Epidermal melanocyte (primary cell): ENCODE results near the gene SLC10A1.
"Not testable (repeated sequence)": the region's sequence is repeated elsewhere in the genome, so short reads cannot be mapped to it uniquely, and the experiment has no call there.

Experiments used
- DNase-seq: peaks from one replicate; pipeline ENCODE4 v3.0.0; 2011; ENCODE audit warnings: low spot score; ENCODE audit not compliant: insufficient read length

The SLC10A1 gene

DNA sequence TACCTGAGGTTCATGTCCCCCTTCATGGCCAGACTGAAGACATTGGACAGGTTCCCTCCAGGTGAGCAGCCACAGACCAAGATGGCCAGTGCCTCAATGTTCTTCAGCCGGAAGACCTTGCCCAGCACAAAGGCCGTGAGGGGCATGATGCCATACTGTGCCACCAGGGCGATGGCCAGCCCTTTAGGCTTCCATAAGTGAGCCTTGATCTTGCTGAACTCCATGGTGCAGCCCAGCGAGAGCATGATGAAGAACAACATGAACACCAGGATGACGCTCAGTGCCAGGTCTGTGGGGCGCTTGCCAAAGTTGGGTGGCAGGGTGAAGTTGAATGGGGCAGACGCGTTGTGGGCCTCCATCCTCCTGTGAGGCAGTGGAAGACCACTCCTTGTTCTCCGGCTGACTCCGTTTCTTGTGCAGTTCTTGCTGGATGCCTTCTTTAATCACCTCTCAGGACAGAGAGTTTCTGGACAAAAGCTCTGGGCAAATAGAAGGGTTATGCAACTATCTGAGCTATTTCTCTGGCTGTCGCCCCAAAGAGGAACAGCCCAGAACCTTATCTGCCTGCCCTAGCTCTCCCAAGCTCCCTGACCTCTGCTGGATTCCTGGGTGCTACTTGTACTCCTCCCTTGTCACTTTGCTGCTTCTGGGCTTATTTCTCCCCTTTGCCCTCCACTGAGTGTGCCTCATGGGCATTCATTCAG lies at the start of gene SLC10A1:
TSS of gene SLC10A1 (minus strand) at position 445 of the 704 bp plus-strand sequence. CDS start at position 359, 86 bp downstream.
- no peak for DNase-seq

DNA sequence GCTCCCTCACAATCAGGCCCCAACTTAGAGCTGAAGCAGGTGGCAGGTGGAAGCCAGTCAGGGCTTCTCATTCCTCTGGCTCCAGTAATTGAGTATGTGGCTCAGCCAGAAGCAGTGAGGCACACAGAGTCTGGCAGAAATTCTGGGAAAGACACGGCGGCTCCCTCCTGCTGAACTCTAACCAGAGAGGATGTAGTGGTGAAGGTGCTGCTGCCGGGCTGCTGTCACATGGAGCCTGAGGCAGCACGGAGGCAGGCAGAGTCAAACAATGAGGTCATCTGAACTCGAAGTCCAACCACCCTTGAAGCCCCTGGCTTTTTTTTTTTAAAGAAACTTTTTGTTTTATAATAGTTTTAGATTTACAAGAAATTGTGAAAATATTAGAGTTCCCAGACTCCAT lies 48.7 kb upstream of the SLC10A1 start:
- no peak for DNase-seq

DNA sequence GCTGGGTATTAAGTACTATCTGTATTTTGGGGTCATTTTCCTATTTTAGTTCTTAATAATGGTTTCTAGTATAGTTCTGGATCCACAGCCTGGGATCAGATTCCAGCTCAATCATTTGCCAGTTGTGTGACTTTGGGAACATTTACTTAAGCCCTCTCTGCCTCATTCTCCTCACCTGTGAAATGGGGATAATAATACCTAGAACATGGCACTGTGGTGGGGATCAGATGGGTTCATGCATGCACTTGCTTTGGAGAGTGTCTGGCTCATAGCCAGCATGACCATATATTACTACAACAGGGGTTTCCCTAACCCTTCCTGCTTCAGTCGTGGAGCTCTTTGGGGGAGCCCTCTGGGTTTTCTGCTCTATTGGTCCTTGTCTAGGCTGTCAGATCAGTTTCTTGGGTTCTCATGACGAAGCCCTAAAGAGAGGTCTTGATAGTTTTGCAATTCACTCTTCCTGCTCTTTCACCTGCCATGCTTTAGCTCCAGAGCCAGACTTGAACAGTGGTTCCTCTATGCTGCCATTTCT lies 48.1 kb upstream of the SLC10A1 start:
- no peak for DNase-seq

DNA sequence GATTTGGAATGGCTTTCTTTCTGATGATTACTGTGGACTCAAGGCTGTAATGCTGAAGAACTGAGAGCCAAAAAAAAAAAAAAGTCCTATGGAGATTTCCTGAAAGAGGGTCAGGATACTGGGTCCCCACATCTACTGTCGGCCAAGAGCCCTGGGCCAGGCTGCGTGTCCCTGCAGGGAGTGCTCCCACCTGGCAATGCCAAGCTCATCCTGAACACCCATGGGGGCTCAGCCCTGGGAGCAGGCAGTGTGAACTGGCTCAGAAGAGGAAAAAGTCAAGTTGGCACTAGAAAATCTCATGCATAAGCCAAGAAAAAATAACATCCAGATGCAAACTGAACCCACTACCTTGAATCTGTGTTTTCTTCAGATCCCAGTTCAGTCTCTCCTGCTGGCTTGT lies 47.1 kb upstream of the SLC10A1 start:
- DNase-seq, result no peak

DNA sequence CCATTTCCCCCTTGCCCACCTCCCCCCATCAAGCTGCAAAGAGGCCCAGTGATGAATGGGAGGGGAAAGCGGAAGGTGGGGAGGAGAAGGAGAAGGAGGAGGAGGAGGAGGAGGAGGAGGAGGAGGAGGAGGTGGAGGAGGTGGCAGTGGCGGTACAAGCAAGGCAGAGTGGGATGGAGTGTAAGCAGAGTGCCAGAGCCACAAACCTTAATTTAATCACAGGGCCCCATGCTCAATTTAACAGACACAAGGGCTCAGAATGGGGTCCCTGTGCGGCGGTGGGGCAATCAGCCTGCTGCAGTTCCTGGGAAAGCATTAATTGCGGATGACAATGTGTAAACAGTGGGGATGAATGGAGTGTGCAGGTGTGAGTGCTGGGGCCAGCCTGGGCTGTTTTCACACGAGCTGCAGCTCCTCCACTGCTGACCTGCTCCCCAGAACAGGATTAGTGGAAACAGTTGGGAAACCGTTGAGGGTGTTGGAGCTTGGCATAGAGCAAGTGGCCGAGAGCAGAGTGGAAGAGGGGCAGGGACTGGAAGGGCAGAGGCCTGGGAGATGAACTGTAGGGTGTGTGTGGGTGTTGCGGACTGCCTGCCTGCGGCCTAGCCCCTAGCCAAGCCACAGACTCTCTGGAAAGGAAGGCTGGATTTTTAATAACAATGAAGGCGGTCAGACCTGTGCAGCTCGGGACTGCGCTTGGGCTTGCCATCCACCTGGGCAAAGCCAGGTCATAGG lies 45.8 kb upstream of the SLC10A1 start:
- no peak for DNase-seq

DNA sequence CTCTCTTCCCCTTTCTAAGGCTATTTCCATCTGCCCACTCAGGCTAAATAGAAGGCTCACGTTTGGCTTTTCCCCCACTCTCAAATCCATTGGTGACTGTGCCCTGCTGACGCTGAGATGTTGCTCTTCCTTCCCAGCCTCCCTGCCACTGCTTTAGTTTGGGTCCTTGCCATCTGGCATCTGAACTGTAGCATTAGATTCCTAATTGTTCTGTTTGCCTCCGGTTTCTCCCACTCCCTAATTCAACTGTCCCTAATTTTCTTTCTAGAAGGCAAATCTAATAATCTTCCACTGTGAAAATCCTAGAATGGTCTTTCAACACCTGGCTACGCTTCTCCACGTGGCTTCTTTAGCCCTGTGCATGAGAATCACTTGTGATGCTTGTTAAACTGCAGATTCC lies 44.6 kb upstream of the SLC10A1 start:
- DNase-seq, result no peak

DNA sequence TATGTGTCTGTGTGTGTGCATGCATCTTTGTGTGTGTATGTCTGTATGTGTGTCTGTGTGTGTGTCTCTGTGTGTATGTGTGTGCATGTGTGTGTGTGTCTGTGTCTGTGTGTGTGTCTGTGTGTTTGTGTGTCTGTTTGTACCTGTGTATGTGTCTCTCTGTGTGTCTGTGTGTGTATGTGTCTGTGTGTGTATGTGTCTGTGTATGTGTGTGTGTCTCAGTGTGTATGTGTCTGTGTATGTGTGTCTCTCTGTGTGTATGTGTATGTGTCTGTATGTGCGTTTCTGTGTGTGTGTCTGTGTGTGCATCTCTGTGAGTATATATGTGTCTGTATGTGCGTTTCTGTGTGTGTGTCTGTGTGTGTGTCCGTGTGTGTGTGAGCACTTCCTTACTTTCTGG lies 42.6 kb upstream of the SLC10A1 start:
- DNase-seq, result no peak

DNA sequence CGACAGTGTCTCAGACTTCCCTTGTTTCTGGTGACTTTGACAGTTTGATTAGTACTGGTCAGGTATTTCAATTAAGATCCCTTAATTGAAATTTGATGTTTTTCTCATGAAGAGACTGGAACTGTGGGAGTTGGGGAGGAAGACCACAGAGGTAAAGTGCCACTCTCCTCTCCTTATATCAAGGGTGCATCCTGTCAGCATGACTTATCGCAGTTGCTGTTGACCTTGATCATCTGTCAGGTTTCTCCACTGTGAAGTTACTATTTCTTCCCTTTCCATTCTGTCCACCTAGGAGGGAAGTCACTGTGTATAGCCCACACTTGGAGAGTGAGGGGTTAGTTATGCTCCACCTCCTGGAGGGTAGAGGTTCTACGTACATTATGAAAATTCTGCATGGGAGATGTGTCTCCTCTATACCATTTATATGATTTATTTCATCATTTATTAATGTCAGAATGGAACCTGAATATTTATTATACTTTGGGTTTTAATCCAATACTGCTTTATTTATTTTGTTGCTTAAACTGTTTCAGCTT lies 41.9 kb upstream of the SLC10A1 start:
- DNase-seq, result no peak

DNA sequence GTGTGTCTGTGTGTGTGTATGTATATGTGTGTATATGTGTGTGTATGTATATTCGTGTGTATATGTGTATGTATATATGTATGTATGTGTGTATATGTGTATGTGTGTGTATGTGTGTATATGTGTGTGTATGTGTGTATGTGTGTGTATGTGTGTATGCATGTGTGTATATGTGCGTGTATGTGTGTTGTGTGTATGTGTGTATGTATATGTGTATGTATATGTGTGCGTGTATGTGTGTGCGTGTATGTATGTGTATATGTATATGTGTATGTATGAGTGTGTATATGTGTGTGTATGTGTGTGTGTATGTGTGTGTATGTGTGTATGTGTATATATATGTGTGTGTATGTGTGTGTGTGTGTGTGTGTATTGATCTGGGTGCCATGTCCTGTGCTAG lies 31.8 kb upstream of the SLC10A1 start:
- no peak for DNase-seq

DNA sequence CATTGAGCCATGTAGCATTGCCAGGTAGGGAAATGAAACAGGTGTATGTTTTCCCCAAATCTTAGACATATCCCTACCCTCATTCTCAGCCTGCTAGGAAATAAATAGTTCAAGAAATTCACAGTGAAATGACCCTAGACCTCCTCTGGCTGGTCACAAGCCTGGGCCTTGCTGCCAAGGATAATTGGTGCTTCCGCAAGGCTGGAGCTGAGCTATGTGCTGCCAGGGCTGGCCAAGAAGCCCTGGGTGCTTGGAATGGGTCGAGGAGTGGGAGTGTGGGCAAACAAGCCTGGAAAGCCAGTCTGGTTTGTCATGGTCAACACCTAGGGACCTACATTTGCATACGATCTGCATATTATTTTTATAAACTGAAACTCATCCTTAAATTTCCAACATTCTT lies 31.3 kb upstream of the SLC10A1 start:
- no peak for DNase-seq

DNA sequence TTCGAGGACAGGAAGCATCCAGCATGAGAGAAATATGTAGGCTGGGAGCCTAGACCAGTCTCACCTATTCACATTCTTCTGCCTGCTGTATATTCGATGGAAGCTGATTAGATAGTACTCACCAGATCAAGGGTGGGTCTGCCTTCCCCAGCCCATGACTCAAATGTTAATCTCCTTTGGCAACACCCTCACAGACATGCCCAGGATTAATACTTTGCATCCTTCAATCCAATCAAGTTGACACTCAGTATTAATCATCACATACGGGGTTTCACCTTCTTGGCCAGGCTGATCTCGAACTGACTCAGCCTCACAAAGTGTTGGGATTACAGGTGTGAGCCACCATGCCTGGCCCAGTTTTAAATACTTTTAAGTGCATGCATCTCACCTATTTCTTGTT lies 30.5 kb upstream of the SLC10A1 start:
- no peak for DNase-seq

DNA sequence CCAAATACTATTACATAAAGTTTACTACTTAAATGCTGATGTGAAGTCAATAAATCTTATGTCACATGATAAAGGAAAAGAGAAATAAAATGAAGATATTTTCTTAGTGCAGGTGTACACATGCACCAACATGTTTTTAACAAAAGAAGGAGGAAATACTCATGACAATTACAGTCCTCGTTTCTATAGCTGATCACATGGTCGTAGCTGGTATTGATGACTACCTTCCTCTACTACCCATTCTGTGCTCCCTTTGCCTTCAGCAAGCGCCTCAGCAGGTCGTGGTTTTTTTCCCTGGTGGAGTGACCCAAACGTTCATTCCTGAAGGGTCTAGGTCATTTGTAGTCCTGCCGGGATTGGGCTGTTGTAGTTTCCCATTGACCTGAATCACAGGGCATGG lies 25.4 kb upstream of the SLC10A1 start:
- DNase-seq, result no peak

DNA sequence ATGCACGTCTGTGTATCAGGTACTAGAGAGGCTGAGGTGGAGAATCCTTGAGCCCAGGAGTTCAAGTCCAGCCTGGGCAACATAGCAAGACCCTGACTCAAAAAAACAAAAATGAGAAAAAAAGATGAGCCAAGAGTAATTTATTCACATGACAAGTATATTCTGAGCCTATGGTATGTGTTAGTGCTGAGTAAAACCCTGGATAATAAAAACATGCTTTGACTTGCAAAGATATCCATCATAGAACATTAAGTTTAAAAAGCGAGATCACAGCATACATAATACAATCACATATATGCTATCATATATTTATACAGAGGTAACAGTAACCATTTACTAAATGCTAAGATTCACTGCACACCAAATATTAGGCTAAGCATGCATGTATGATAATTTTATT lies 23.9 kb upstream of the SLC10A1 start:
- no peak for DNase-seq

DNA sequence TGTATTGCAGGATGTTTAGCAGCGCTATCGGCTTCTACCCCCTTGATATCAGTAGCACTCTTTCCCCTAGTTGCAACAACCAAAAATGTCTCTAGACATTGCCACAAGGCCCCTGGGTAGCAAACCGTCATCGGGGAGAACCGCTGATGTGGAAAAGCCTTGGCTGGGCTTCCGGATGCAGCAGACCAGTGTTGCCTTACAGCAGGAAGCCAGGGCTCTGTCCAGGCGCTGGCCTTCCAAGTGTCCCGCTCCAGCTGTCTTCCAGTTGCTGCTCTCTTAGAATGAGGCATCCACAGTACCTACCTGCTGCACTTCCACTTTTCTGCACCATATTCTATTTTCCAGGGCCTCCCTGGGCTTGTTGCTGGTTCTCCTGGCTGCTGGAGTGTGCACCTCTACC lies 22.6 kb upstream of the SLC10A1 start:
- no peak for DNase-seq

DNA sequence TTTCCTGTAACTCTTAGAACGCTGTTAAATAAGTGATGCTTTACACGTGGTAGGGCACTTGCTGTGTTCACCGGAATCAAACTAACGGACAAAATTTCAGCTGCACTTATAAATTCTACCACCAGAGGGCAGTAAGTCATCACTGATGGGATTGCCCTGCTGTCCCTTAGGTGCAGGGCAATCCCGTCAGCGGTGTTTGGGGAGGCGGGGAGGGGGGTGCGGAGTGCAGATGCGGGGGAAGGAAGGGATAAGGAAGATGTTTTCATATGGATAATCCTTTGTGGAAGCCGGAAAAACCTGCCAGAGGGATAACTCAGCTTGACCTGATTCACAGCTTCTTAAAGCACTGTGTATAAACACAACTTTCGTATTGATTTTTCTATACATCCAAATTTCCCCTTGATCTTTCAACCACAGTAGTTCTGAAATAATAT lies 21.7 kb upstream of the SLC10A1 start:
- DNase-seq, result peak; percentile 34

DNA sequence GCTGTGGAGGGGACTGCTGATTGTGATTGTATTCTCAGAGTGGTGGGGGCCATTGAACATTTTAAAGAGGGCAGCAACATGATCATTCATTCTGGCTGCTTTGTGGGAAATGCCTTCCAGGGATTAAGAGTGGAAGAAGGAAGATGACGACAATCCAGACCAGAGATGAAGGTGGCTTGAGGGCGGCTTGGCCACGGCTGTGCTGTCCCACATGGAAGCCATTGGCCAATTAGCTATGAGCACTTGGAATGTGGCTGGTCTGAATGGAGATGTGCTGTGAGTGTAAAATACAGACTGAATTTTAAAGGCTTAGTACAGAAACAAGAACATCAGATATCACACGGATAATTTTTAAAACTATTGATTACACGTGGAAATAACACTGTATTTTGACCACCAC lies 19.2 kb upstream of the SLC10A1 start:
- DNase-seq, result no peak

DNA sequence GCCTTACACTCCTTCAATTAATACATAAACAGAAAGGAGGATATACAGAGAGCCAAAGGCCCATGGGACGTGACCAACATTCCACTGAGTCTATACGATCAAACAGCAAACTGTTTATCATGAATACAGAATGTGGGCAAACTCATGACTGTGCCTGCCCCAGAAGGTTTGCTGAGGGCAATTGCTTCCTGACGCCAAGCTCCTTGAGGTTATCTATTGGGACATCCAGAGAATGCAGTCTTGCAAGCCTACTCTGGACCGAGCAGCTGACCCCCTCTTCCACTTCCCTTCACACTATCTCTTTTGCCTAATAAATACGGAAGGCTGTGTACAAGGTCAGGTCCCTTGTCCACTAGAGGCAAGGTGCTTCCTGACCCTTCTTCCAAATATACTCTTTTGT lies 18.5 kb upstream of the SLC10A1 start:
- no peak for DNase-seq

DNA sequence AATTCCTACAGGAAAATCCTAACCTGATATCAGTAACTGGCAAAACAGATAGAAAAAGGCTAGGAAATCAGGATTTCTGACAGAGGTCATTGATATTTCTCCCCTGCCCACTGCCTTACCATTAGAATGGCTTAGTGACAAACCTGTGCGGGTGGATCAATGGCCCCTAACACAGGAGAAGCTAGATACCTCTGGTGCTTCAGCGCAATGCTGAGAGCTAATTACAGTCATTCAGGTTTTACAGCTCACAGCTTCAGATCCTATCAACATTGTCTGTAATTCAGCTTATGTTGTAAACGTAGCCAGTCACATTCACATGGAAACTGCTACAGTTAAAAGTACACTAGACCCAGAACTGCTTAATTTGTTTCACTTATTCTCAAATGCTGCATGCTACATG lies 17.4 kb upstream of the SLC10A1 start:
- no peak for DNase-seq

DNA sequence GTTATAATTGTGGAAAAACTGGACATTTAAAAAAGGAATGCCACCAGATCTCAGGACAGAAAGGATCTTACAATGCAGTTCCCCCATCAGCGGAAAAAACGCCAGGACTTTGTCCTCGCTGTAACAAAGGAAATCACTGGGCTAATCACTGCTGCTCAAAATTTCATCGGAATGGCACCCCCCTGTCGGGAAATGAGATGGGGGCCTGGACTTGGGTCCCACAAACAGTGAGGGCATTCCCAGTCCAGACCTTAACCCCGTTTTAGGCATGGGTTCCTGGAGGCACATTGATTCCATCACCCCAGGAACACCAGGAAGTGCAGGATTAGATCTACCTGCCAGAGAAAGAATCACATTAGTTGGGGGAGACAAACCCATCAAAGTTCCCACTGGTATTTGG lies 16.3 kb upstream of the SLC10A1 start:
- not testable (repeated sequence) for DNase-seq

DNA sequence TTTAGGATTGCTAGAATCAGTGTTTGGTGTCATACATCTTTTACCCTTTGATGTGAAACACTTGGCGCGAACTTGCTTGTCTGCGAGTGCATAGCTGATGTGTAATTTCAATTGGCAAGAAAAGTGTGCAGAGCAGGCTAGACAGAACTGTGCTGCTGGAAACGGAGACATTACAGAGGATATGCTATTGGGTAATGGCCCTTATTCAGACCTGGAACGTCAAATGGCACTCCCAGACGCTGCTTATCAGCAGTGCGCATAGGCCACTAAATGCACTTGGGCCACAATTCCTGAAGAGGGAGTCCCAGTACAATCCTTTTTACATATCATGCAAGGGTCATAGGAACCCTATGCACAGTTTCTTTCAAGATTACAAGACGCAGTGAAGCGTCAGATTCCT lies 15.7 kb upstream of the SLC10A1 start:
- DNase-seq, result no peak

DNA sequence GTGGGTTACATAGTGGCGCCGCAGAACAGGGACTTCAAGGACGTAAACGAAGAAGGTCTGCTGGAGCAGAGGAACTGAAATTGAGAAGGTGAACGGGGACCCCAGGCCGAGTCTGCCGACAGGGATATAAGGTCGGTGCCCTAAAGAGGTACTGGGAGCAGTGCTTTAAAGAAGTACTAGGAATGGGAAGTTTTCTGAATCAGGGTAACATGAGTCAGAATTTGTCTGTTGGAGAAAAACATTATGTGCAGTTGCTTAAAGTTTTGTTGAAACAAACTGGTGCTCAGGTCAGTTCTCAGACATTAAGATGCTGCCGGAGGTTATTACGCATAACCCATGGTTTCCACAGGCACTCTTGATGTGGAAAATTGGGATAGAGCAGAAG lies 14.8 kb upstream of the SLC10A1 start:
- DNase-seq, result no peak

DNA sequence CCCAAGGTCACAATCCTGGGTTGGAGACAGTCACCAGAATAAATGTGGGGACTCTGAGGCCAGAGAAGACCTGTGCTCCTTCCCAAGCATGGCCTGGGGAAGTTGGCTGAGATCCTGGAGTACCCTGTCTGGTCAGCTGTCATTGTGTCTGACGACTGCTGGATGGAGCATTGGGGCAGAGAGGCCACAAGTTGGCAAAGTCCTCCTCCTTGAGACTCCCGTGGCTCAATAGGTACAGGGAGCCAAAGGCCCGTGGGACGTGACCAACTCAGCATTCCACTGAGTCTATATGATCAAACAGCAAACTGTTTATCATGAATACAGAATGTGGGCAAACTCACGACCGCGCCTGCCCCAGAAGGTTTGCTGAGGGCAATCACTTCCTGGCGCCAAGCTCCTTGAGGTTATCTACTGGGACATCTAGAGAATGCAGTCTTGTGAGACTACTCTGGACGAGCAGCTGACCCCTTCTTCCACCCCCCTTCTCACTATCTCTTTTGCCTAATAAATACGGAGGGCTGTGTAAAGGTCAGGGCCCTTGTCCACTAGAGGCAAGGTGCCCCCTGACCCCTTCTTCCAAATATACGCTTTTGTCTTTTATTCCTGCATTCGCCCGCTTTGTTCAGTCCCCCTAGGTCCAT lies 14.3 kb upstream of the SLC10A1 start:
- no peak for DNase-seq
